HG02884 (cell line): ENCODE measurements around the gene REG1A.

ENCODE experiments used
- ATAC-seq: cut with Tn5 transposase; IDR thresholded peaks from one replicate; pipeline ENCODE4 v1.9.1; 2021; ENCODE audit warnings: mild to moderate bottlenecking, moderate library complexity; ENCODE audit not compliant: unreplicated experiment

Gene REG1A, protein sequence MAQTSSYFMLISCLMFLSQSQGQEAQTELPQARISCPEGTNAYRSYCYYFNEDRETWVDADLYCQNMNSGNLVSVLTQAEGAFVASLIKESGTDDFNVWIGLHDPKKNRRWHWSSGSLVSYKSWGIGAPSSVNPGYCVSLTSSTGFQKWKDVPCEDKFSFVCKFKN

DNA sequence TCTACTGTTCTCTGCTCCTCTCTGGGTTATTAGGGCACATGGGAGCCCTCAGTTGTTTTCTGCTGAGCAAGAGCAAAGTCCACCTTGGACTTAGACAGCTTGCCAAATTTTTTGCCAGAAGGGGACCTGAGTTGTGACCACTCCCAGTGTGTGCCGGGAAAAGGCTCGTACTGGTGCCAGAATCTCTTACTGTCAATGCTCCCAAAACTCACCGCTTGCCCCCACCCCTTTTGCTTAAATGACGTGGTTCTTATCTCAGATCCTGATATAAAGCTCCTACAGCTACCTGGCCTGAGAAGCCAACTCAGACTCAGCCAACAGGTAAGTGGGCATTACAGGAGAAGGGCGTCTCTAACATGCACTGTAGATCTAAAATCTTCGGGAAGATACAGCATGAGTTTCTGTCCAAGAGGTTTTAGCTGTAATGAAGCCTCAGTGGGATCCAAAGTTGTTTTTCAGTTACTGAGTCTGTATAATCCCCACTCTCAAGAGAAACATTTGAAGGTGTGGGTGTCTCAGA is at the start of gene REG1A:
REG1A (plus strand) TSS at position 295 of the 520 bp plus-strand sequence. CDS start 374 bp downstream, outside the sequence.
- no peak for ATAC-seq

- ATAC-seq = no peak
Measured at GRCh38 chr2:79071078-79071477, 49.2 kb upstream of the REG1A start.

GRCh38 chr2:79082987-79083386 is 37.3 kb upstream of the REG1A start:
- no peak for ATAC-seq

GRCh38 chr2:79083597-79084251 is 36.6 kb upstream of the REG1A start:
- ATAC-seq = no peak

DNA sequence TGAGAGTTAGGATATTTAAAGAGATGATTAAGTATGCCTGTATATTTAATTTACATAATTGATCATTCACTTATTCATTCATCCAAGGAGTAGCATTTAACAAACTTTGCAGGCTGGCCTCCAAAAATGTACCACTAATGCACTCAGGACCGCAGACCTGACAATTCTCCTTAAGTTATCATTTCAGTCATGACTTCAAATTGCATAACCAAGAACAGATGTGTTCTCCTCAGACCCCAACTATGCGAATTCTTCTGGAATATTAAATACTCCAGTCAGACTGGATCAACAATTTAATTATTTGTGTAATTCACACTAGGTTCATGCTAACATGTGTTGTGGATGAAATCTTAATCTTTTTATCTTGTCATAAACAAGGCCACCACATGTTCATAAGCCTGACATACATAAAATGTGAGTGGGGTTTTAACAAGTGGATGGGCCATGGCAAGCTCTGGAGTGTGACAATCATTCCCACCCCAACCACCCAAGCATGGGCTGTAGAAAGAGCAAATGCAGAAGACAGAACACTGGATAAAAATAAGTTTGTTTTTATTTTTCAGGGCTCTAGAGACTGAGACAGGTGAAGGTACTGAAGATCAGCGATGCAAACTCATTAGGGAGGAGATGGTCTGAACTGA is 35.7 kb upstream of the REG1A start:
- ATAC-seq = no peak

GRCh38 chr2:79085382-79085781 is 34.9 kb upstream of the REG1A start:
- no peak for ATAC-seq

- ATAC-seq = no peak
Measured at GRCh38 chr2:79086255-79086654, 34.0 kb upstream of the REG1A start.

DNA sequence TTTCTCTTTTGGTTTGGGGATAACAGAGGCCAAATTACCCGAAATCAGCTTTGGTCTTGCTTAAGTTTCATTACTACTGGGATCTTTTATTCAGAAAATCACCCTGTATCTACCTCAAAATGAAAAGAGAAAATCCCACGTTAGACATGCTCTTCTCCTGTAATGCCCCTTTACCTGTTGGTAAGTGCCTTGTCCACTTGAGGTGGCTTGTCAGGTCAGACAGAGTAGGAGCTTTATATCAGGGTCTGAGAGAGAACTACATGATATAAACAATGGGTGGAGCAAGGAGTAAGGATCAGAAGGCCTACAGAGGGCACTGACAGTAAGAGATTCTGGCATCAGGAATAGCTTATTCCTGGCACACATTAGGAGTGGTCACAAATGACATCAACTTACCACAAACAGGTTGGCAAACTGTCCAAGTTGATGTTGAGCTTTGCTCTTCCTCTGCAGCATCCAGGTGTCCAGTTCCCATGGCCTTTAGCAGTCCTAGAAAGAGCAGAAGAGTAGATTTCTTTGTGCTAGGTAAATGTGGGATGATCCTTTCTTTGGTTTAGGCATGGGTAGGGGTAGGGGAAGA is 32.4 kb upstream of the REG1A start, which contains the start of gene REG1B:
REG1B (minus strand) TSS at position 209 of the 580 bp plus-strand sequence. CDS start 381 bp downstream, outside the sequence.
- ATAC-seq = no peak

- ATAC-seq = no peak
Measured at GRCh38 chr2:79090693-79091092, 29.6 kb upstream of the REG1A start.

- ATAC-seq = no peak
Measured at GRCh38 chr2:79097843-79098242, 22.4 kb upstream of the REG1A start.

DNA sequence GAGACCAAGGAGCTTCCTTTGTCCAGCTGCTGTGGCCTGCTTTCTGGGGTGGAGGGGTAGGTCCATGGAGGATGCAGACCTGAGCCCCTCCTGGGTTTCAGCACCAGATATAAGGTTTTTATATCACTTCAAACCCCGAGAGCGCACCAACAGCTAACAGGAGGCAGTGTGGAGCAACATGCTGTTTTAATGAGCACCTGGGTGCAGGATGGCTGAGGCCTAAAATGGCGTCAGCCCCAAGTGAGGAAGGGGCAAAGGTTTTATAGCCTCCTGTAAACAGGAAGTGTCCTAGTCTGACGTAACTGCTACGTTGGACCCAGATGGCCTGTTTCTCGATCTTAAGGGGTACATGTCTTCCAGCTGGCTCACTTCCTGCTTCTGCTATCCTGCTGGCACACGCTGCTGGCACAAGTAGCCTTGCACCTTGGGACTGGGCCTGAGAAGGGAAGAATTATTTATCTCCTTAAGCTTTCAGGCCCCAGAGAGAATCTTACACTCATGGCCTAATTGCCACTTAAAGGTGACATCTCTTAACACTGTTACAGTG is 21.1 kb upstream of the REG1A start:
- ATAC-seq = no peak

DNA sequence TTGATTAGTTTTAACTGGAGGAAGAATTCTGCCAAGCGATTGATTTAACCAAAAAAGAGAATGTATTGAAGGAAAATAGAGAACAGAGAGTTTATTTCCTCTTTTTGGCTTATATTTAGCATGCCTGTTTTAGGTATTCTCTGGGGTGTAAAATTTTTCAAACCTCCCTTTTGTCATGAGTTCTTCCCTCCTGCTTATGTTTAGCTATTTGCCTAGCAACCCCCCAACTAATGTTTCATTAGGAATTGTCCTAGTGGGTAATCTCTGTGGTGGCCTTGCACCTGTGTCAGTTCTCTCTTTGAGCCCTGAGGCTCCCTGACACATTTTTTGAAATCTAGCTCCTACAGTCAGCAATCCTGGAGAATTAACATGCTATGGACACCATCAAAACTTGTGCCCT is 20.0 kb upstream of the REG1A start:
- ATAC-seq = no peak

- ATAC-seq = no peak
Measured at GRCh38 chr2:79101024-79101423, 19.3 kb upstream of the REG1A start.

DNA sequence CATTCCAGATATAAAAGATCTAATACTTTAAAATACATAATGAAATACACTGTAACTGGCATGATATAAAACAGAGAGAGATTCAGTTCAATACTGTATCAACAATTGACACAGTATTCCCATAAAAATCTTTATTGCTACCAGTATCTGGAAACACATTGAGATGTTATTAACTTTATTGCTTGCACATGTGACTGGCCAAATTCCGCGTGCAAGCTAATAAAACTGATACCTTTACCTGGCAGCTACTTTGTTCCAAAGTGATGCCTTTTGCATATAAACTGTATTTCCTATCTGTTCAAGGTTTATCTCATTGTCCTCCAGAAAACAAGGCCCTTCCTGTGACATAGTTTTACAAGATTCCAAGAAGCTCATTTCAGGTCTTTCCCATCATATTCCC is 17.1 kb upstream of the REG1A start:
- no peak for ATAC-seq

DNA sequence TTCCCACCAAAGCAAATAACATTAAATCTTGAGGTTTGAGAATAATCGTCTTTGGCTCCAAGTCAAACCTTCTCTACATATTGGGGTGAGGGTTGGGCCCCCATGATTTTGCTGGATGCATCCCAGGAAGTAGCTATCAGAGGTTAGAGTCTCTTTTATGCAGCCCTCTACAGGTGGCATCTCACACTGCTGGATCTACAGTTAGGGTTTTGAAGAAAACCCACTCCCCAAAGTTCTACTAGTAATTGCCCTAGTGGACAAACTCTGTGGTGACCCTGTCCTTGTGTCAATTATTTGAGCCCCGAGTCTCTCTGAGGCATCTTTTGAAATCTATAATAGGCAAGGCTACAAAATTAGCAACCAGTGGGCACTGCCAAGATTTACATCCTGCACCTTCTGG is 15.0 kb upstream of the REG1A start:
- ATAC-seq = no peak

GRCh38 chr2:79112269-79112668 is 8.0 kb upstream of the REG1A start:
- ATAC-seq = no peak

DNA sequence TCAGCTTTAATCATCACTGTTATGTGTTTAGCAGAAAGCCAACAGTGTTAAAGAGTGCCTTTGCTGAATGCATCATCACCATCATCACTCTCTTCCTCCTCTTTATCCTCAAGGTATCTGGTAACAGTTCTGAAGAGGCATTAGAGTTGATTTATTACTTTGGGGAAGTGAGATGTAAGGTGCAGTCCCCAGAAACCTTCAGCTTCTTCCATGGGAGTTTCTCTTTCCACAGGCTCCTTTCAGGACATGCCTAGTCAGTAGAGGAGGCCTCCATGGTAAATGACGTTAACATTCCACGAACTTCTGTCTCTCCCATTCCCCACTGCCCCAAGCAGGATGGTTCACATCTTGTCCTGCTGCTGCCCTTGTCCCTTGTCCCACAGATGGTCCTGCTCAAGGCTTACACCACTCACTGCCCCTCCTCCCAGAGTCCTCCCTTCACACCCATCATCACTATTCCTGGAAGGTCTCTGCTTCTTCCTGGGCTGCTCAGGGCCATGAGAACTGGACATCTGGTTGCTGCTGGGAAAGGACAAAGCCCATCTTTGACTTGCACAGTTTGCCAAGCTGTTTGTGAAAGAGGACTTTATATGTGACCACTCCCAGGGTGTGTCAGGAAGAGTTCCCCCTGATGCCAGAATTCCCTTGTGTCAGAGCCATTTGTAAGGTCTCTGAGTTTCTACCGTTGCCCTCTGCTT is 5.3 kb upstream of the REG1A start:
- ATAC-seq = no peak

- ATAC-seq = no peak
Measured at GRCh38 chr2:79116997-79117928, 3.0 kb upstream of the REG1A start.

DNA sequence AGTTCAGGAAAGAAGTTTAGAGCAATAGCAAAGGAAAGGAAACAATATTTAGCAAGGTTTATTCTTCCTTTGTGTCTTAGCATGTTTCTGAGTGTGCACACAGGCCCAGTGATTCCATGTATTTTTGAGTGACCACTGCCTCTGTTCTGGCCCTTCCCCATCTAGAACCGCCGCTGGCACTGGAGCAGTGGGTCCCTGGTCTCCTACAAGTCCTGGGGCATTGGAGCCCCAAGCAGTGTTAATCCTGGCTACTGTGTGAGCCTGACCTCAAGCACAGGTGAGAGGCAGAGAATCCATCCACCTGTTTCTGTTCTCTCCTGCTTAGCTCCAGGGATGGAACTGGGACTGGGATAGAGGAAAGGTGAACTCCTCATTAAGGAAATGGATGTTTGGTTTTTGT is 2.4 kb downstream of the REG1A start:
- ATAC-seq = no peak
